BLaER1 treated with 17β-estradiol and CSF1 and Interleukin-3, amounts not matched to agents 10 nM and 100 nM (cell line): ENCODE results near the gene A1CF.

Experiments
- H3K27ac ChIP-seq, 11 experiments: shearing (Covaris generic); formaldehyde crosslinking; 2 replicates each; pipeline ENCODE4 v1.8.1; 2022
- H3K27me3 ChIP-seq, 11 experiments: shearing (Covaris generic); formaldehyde crosslinking; 2 replicates each; pipeline ENCODE4 v1.8.1; 2022
- H3K36me3 ChIP-seq, 11 experiments: shearing (Covaris generic); formaldehyde crosslinking; 2 replicates each; pipeline ENCODE4 v1.8.1; 2022
- H3K4me1 ChIP-seq, 10 experiments: shearing (Covaris generic); formaldehyde crosslinking; 2 replicates each; pipeline ENCODE4 v1.8.1; 2022
- H3K4me2 ChIP-seq, 11 experiments: shearing (Covaris generic); formaldehyde crosslinking; 2 replicates each; pipeline ENCODE4 v1.8.1; 2022
- H3K4me3 ChIP-seq, 10 experiments: shearing (Covaris generic); formaldehyde crosslinking; 2 replicates each; pipeline ENCODE4 v1.8.1; 2022
- H3K9ac ChIP-seq, 11 experiments: shearing (Covaris generic); formaldehyde crosslinking; 2 replicates each; pipeline ENCODE4 v1.8.1; 2022
- H3K9me3 ChIP-seq, 11 experiments: shearing (Covaris generic); formaldehyde crosslinking; replicated peaks in 1 of 11; 2 replicates each; pipeline ENCODE4 v1.8.1; 2022
- H4K20me1 ChIP-seq, 11 experiments: shearing (Covaris generic); formaldehyde crosslinking; 2 replicates each; pipeline ENCODE4 v1.8.1; 2022
- Cebpa-rat ChIP-seq, 11 experiments: shearing (Covaris generic); IDR thresholded peaks; 2 replicates each; pipeline ENCODE4 v1.8.1; 2022

Gene A1CF

DNA sequence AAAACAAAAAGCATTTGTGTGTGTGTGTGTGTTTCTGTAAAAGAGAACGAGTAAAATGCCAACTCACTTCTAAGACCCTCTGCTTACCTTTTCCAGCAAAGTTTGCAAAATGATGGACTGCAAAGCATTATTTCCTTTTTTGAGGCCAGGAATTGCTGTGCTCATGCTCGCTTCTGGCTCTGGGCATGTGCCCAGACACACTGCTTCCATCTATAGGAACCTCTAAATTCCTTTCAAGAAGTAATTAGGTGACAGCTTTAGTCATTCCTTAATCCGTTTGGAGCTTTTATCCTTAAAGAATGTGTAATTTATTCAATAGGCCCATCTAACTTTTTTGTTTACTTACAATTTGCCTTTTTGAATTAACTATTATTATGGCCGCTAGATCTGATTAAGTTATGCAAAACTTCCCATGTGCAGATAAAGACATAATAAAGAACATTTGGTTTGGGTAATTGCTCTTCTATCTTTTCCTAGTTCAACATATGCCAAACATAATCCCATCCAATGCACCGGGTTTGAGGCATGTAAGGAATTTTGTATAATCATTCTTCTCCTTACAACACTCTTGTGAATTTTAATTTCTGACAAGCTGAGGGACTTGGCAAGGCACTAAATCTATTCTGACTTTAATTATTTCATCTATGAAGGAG lies 34.7 kb downstream of the A1CF start:
- H4K20me1 ChIP-seq, result no peaks in the 10 kb centered on the region
- H3K27ac ChIP-seq, result no peak overlapping the region
- no peaks in the 10 kb centered on the region for H3K27me3 ChIP-seq
- H3K4me2 ChIP-seq, result no peak overlapping the region; a peak in 1 of 22 replicates
- no peak for TF ChIP-seq Cebpa-rat (IDR thresholded peaks at IDR 0.05)
- H3K4me3 ChIP-seq, result no peak overlapping the region
- no peaks in the 10 kb centered on the region for H3K9me3 ChIP-seq
- peaks cover 0 to 12% (median 2%) of the 10 kb centered on the region in 10 experiments; a peak in 8 of 20 replicates for H3K4me1 ChIP-seq
- H3K36me3 ChIP-seq, result no peaks in the 10 kb centered on the region
- H3K9ac ChIP-seq, result no peak overlapping the region

DNA sequence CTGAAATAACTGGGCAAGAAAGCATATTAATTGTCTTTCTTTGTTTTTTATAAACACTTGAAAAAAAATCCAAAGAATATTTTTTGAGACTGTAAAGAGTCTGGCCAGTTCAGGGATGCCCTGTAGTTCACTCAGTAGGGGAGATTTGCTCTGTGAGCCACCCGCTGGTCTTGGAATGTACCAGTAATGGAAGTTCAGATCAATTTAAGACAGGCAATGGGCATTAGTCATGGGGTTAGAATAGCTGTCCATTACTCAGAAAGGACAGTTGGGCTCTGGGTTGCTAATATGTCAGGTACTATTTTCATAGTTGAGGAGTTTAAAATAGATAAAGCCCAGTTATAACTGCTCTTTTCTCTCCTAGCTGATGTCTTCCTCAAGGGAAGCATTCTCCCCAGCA lies 38.7 kb downstream of the A1CF start:
- Histone ChIP-seq H3K27ac (no peak overlapping the region), H3K27me3 (no peaks in the 10 kb centered on the region), H3K4me3 (no peak overlapping the region), H3K36me3 (no peaks in the 10 kb centered on the region), H3K9me3 (no peaks in the 10 kb centered on the region), H3K4me1 (peaks cover 0 to 12% (median 2%) of the 10 kb centered on the region in 10 experiments; a peak in 8 of 20 replicates), H3K4me2 (no peak overlapping the region), H3K9ac (no peak overlapping the region), H4K20me1 (no peaks in the 10 kb centered on the region)
- TF ChIP-seq Cebpa-rat (IDR thresholded peaks at IDR 0.05), result no peak

DNA sequence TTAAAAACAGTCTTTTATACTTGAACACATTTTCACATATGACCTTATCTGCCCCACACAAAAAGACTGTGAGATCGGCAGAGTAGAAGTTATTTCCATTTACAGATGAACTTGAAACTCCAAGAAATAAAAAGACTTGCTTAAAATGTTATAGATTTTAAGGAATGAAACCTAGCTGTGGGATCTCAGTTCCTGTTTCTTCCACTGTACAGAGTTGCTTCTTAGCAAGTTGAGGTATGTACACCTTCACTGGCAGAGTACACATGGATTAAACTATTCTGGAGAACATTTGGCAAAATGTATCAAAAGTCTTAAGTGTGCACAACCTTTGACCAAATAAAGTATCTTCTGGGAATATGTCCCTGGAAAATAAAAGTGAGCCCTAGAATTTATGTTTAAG lies 48.3 kb downstream of the A1CF start:
- Histone ChIP-seq H3K4me2 (no peak overlapping the region), H3K27me3 (no peaks in the 10 kb centered on the region), H3K4me1 (no peaks in the 10 kb centered on the region), H4K20me1 (no peaks in the 10 kb centered on the region), H3K4me3 (no peak overlapping the region), H3K27ac (no peak overlapping the region), H3K36me3 (no peaks in the 10 kb centered on the region), H3K9ac (no peak overlapping the region), H3K9me3 (no peaks in the 10 kb centered on the region)
- TF ChIP-seq Cebpa-rat (IDR thresholded peaks at IDR 0.05), result no peak

DNA sequence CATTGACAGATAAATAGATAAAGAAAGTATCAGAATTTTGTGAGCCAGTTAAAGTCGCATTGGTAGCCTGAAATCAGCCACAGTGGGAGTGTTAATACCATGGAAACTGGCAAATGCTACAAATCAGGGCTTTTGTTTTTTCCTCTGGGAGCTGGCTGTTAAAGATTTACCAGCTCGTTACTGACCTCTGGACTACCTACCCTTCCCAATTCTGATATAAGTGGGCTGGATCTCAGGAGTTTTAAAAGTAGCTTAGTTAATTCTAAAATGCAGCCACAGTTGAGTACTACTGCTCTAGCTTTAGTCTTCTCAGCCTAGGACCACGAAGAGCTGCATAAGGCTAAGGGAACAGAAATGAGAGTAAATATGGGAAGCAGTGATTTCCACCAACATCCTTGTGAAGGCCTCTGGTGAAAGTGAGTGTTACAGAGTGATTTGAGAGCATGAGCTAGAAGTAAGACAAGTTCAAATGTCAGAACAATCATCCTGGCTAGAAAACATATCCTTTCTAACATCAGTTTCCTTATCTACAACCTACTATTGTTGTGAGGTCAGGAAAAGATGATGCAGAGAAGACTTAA lies 53.2 kb downstream of the A1CF start:
- Histone ChIP-seq H3K9me3 (0 out of 22 replicates have a peak, but pooled peaks cover 0 to 8% (median 0%) of the 10 kb centered on the region in 11 experiments), H3K9ac (no peak overlapping the region), H3K4me2 (no peak overlapping the region), H3K4me3 (no peak overlapping the region), H3K27me3 (no peaks in the 10 kb centered on the region), H3K4me1 (no peaks in the 10 kb centered on the region), H4K20me1 (no peaks in the 10 kb centered on the region), H3K27ac (no peak overlapping the region), H3K36me3 (no peaks in the 10 kb centered on the region)
- no peak for TF ChIP-seq Cebpa-rat (IDR thresholded peaks at IDR 0.05)

DNA sequence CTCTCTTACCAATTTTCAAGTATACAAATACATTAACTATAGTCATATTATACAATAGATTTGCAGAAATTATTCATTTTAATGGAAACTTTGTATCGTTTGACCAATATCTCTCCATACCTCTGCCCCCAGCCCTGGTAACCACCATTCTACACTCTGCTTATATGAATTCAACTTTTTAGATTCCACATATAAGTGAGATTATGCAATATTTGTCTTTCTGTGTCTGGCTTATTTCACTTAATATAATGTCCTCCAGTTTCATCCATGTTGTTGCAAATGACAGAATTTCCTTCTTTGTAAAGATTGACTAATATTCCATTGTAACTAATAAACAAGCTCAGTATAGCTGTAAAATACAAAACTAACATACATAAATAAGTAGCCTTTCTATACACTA lies 55.4 kb downstream of the A1CF start:
- 0 out of 22 replicates have a peak, but pooled peaks cover 0 to 8% (median 0%) of the 10 kb centered on the region in 11 experiments for H3K9me3 ChIP-seq
- H3K36me3 ChIP-seq, result no peaks in the 10 kb centered on the region
- TF ChIP-seq Cebpa-rat (IDR thresholded peaks at IDR 0.05), result no peak
- no peak overlapping the region for H3K9ac ChIP-seq
- H4K20me1 ChIP-seq, result no peaks in the 10 kb centered on the region
- H3K4me3 ChIP-seq, result no peak overlapping the region
- H3K4me1 ChIP-seq, result no peaks in the 10 kb centered on the region
- H3K27me3 ChIP-seq, result no peaks in the 10 kb centered on the region
- H3K27ac ChIP-seq, result no peak overlapping the region
- no peak overlapping the region for H3K4me2 ChIP-seq

DNA sequence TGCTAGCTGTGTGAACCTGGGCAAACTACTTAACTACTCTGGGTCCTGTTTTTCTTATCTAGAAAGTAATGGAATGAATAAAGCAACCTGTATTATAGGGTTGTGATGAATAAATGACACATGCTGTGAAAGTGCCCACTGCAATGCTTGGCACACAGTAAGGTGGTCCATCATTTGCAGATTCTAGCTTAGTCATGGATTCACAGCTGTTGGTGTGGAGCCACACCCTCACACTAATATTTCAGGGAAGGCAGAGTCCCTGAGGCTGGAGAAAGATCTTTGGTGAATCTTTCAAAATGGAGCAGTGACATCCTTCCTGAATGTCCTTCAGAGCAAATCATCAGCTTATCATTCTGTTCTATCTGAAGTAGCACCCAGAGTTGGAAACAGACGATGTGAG lies 60.6 kb downstream of the A1CF start:
- no peak overlapping the region for H3K27ac ChIP-seq
- no peaks in the 10 kb centered on the region for H3K9me3 ChIP-seq
- H3K36me3 ChIP-seq, result no peaks in the 10 kb centered on the region
- no peaks in the 10 kb centered on the region for H3K27me3 ChIP-seq
- H3K4me2 ChIP-seq, result no peak overlapping the region
- no peaks in the 10 kb centered on the region for H4K20me1 ChIP-seq
- H3K4me1 ChIP-seq, result no peaks in the 10 kb centered on the region
- no peak overlapping the region for H3K9ac ChIP-seq
- no peak overlapping the region for H3K4me3 ChIP-seq
- TF ChIP-seq Cebpa-rat (IDR thresholded peaks at IDR 0.05), result no peak

DNA sequence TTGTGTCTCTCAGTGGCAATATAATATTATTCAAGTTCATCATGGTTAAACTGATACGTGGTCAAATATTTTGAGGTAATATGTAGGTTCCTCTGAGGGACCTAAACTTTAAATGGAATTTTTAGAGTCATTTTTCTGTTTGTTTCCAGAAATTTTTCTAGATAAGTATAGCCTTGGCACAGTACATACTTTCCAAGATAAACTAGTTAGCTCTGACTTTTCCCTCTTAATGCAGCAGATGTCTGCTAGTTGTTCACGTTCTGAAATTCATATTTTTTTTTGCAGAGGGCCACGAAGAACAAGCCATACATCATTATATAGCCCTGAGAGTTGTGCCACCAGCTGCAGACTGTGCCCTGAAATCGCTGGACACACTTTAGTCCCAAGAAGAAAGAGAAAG lies 61.6 kb downstream of the A1CF start:
- Histone ChIP-seq H3K4me2 (no peak overlapping the region), H3K27me3 (no peaks in the 10 kb centered on the region), H3K4me1 (no peaks in the 10 kb centered on the region), H3K9ac (no peak overlapping the region), H3K27ac (no peak overlapping the region), H3K4me3 (no peak overlapping the region), H3K36me3 (no peaks in the 10 kb centered on the region), H4K20me1 (no peaks in the 10 kb centered on the region), H3K9me3 (no peaks in the 10 kb centered on the region)
- no peak for TF ChIP-seq Cebpa-rat (IDR thresholded peaks at IDR 0.05)

DNA sequence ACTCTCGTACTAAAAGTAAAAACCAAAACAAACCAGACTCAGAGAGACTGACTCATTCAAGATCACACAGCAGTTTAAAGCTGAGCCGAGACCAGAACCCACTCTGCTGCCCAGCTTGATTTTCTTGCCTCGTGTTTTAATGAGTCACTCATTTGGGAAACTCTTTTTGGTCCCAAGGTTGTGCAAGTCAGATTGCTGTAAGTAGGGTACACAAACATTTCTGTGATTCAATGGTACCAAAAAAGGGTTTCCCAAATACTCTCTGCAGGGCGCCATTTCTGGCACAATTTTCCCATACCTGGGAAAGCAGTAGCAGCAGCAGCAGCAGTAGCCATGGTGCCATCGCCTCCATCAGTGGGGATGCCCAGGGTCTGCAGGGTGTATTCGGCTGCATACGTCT lies 75.8 kb downstream of the A1CF start:
- Histone ChIP-seq H3K9me3 (no peaks in the 10 kb centered on the region), H3K27ac (no peak overlapping the region)

DNA sequence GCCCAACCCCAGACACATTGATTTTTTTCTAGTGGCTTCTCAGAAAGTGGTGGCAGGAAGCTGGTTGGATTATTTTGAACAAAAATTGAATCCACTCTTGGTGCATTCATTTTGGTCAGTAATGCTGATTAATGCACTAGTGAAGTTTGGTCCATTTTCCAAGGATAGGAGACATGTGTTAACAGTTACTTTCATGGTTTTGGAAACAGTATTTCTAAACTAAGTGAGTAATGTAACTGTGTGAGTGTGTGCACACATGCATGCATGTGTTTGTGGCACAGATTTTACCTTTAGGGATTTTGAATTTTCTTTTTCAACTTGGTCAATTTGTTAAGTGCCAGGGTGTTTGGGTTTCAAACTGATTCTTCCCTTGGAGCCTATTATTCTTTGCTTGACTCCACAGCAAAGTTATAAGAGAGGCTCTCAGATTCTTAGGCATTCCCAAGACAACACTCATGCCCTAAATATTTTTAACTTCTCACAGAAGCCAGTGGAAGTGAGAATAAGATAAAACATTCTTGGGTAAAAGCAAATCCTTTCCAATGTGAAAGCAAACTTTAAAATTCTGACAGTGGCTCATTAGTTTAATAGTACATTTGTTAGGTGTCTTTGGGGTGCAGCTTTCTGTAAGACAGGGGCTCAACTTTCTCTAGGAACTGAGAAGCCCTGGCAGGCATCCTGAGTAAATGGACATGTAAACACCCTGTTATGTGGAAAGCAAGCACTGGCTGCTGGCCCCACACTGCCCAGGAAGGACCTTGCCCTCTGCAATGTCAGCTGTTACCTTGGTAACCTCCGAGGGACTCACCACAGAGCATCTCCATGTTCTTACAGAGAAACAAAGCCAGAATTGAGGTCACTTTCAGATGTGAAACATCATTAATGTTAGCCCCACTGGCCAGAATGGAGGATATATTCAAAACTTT lies 77.3 kb downstream of the A1CF start:
- no peak overlapping the region for H3K9ac ChIP-seq
- no peaks in the 10 kb centered on the region for H3K4me1 ChIP-seq
- no peaks in the 10 kb centered on the region for H3K27me3 ChIP-seq
- H3K27ac ChIP-seq, result no peak overlapping the region
- no peak overlapping the region for H3K4me3 ChIP-seq
- H4K20me1 ChIP-seq, result no peaks in the 10 kb centered on the region
- no peak overlapping the region for H3K4me2 ChIP-seq
- no peaks in the 10 kb centered on the region for H3K36me3 ChIP-seq
- H3K9me3 ChIP-seq, result no peaks in the 10 kb centered on the region
- no peak for TF ChIP-seq Cebpa-rat (IDR thresholded peaks at IDR 0.05)

More for the DNA sequence above, 75.8 kb downstream of the A1CF start:
- no peak overlapping the region for H3K9ac ChIP-seq
- H3K27me3 ChIP-seq, result no peaks in the 10 kb centered on the region
- TF ChIP-seq Cebpa-rat (IDR thresholded peaks at IDR 0.05), result no peak
- H4K20me1 ChIP-seq, result no peaks in the 10 kb centered on the region
- H3K4me2 ChIP-seq, result no peak overlapping the region
- H3K4me3 ChIP-seq, result no peak overlapping the region
- H3K36me3 ChIP-seq, result no peaks in the 10 kb centered on the region
- H3K4me1 ChIP-seq, result no peaks in the 10 kb centered on the region
